ENCODE data around the gene SERPINB2. TPM values are rescaled to one million over a fixed set of nuclear protein-coding genes. Genes with fewer than 3 reads are reported as not detected.
A peak's percentile ranks its signal among the peaks of the same experiment; 100 is the strongest.

The SERPINB2 gene
- total and polyA plus RNA-seq, 5 donors from 2014 or later, result not detected

DNA sequence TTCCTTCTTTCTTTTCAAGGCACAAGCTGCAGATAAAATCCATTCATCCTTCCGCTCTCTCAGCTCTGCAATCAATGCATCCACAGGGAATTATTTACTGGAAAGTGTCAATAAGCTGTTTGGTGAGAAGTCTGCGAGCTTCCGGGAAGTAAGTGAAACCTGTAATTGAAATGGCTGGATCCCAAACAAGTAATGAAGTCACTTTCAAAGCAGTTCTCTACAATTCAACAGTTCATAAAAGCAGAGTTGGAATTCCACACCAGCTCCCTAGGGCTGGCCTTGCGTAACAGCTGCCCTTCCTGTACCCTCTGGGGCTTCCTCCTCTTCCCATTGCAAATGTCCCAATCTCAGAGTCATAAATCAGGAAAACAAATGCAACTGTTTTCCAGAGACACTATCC, 9.6 kb downstream of the SERPINB2 start:
- Histone ChIP-seq H3K36me3 (ENCODE audit: control insufficient read depth, insufficient read depth, low read length) (no peaks in the 10 kb centered on the region), H3K4me3 (ENCODE audit: low read depth, low read length) (no peak overlapping the region), H3K27me3 (ENCODE audit: control insufficient read depth, insufficient read depth, low read length) (peaks cover 2% of the 10 kb centered on the region), H3K4me1 (ENCODE audit: control insufficient read depth, insufficient read depth, low read length, poor library complexity, severe bottlenecking) (no peaks in the 10 kb centered on the region), H3K9me3 (ENCODE audit: control insufficient read depth in 2 of 2, low read length in 2 of 2) (no peaks in the 10 kb centered on the region), H3K27ac (ENCODE audit: insufficient read depth, low read length, poor library complexity, severe bottlenecking) (no peak overlapping the region)
- H3K27me3 Mint-ChIP-seq, result peaks cover 8% of the 10 kb centered on the region
- H3K9me3 Mint-ChIP-seq, result no peaks in the 10 kb centered on the region
- DNase-seq, result no peak
- H3K4me3 Mint-ChIP-seq, result no peak overlapping the region
- H3K27ac Mint-ChIP-seq, result peak overlapping the region in 1 of 3 donors; percentile 16
- no peaks in the 10 kb centered on the region for H3K36me3 Mint-ChIP-seq
- no peaks in the 10 kb centered on the region for H3K4me1 Mint-ChIP-seq
- no peak for ATAC-seq (ENCODE audit: low read depth in 2 of 2)

DNA sequence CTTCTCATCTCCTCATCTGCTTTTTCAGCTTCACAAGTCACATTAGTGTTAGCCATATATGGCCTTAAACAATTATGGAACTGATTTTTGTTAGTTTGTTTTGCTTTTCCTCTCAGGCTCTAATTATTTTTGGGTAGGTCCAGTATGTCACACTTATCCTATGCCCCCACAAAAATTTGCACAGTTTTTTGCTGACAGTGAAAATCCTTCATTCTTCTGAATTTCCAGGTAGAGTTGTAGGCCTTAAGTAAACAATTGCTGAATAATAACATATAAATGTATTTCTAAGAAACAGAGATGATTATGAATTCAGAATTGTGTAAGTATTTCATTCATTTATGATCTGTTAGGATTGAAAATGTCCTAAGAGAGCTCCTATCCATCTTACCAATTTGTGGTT, 11.7 kb downstream of the SERPINB2 start:
- H3K27ac ChIP-seq (ENCODE audit: insufficient read depth, low read length, poor library complexity, severe bottlenecking), result no peak overlapping the region
- no peak for ATAC-seq (ENCODE audit: low read depth in 2 of 2)

DNA sequence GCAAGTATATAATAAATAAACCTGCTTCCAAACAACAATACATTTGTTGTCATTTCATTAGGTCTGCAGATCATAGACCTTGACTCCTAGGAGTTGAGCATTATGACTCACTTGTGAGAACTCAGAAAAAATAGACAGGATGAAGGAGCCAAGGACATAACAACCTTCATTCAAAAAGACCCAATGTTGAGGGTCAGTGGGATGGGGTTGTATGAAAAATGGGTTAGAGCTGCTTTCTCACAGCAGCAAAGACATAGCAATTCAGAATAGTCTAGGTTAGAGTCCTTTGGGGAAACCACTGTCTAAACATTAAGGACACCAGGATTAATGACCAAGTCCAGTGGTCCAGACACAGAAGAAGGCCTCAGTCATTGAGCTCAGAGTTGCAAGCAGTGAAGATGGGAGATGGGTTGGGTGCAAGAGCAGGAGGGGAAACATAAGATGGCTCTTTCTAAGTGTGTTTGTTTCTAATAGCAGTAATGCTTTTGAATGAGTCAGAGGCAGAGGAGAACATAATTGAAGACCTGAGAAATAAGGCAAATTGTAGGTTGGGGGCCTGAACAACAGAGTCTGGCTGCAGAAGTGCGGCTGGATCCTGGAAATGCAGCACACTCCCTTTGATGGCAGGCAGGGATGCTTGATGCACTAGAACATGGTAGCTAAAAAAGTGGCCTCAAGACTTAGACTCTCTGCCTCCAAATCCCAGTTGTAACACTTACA, 16.5 kb downstream of the SERPINB2 start:
- H3K27ac ChIP-seq (ENCODE audit: insufficient read depth, low read length, poor library complexity, severe bottlenecking), result no peak overlapping the region
- no peak for DNase-seq
- Mint-ChIP-seq H3K27me3 (peaks cover 4% of the 10 kb centered on the region), H3K4me1 (no peaks in the 10 kb centered on the region), H3K9me3 (no peaks in the 10 kb centered on the region), H3K4me3 (no peak overlapping the region), H3K27ac (peak overlapping the region in 1 of 3 donors; percentile 5), H3K36me3 (no peaks in the 10 kb centered on the region)
- no peaks in the 10 kb centered on the region for H3K9me3 ChIP-seq (ENCODE audit: control insufficient read depth in 2 of 2, low read length in 2 of 2)
- no peak for ATAC-seq (ENCODE audit: low read depth in 2 of 2)
- no peaks in the 10 kb centered on the region for H3K27me3 ChIP-seq (ENCODE audit: control insufficient read depth, insufficient read depth, low read length)
- H3K36me3 ChIP-seq (ENCODE audit: control insufficient read depth, insufficient read depth, low read length), result no peaks in the 10 kb centered on the region
- H3K4me1 ChIP-seq (ENCODE audit: control insufficient read depth, insufficient read depth, low read length, poor library complexity, severe bottlenecking), result no peaks in the 10 kb centered on the region
- no peak overlapping the region for H3K4me3 ChIP-seq (ENCODE audit: low read depth, low read length)

More for the DNA sequence above, 11.7 kb downstream of the SERPINB2 start:
- no peak overlapping the region for H3K4me3 ChIP-seq (ENCODE audit: low read depth, low read length)
- peaks cover 9% of the 10 kb centered on the region for H3K27me3 Mint-ChIP-seq
- H3K27me3 ChIP-seq (ENCODE audit: control insufficient read depth, insufficient read depth, low read length), result peaks cover 2% of the 10 kb centered on the region
- no peak overlapping the region for H3K27ac Mint-ChIP-seq
- H3K9me3 Mint-ChIP-seq, result no peaks in the 10 kb centered on the region
- H3K4me1 Mint-ChIP-seq, result no peaks in the 10 kb centered on the region
- H3K4me1 ChIP-seq (ENCODE audit: control insufficient read depth, insufficient read depth, low read length, poor library complexity, severe bottlenecking), result no peaks in the 10 kb centered on the region
- no peaks in the 10 kb centered on the region for H3K36me3 ChIP-seq (ENCODE audit: control insufficient read depth, insufficient read depth, low read length)
- no peak for DNase-seq
- H3K4me3 Mint-ChIP-seq, result no peak overlapping the region
- H3K9me3 ChIP-seq (ENCODE audit: control insufficient read depth in 2 of 2, low read length in 2 of 2), result no peaks in the 10 kb centered on the region
- H3K36me3 Mint-ChIP-seq, result no peaks in the 10 kb centered on the region

DNA sequence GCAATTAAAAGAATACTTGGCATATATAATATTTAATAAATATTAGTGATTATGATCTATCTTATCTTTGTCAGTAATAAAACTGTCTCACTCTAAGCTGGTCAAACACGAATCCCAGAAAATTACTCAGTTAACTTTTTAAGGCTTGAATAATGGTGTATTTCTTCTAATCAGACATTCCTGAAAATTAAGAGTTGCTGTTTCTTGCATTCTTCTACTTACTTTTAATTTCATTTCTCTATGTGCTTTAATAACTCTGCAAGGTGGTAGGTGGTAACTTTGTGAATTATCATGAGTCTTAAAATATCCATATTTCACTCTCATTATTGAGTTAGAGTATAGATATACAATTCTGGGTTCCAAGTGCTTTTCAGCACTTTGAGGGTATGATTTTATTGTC, 17.2 kb downstream of the SERPINB2 start:
- Mint-ChIP-seq H3K27ac (no peak overlapping the region), H3K27me3 (peaks cover 4% of the 10 kb centered on the region), H3K36me3 (no peaks in the 10 kb centered on the region), H3K9me3 (no peaks in the 10 kb centered on the region), H3K4me1 (no peaks in the 10 kb centered on the region), H3K4me3 (no peak overlapping the region)
- Histone ChIP-seq H3K27me3 (ENCODE audit: control insufficient read depth, insufficient read depth, low read length) (no peaks in the 10 kb centered on the region), H3K4me1 (ENCODE audit: control insufficient read depth, insufficient read depth, low read length, poor library complexity, severe bottlenecking) (no peaks in the 10 kb centered on the region), H3K36me3 (ENCODE audit: control insufficient read depth, insufficient read depth, low read length) (no peaks in the 10 kb centered on the region), H3K27ac (ENCODE audit: insufficient read depth, low read length, poor library complexity, severe bottlenecking) (no peak overlapping the region), H3K9me3 (ENCODE audit: control insufficient read depth in 2 of 2, low read length in 2 of 2) (no peaks in the 10 kb centered on the region), H3K4me3 (ENCODE audit: low read depth, low read length) (no peak overlapping the region)
- DNase-seq (no peak), ATAC-seq (ENCODE audit: low read depth in 2 of 2) (no peak)

DNA sequence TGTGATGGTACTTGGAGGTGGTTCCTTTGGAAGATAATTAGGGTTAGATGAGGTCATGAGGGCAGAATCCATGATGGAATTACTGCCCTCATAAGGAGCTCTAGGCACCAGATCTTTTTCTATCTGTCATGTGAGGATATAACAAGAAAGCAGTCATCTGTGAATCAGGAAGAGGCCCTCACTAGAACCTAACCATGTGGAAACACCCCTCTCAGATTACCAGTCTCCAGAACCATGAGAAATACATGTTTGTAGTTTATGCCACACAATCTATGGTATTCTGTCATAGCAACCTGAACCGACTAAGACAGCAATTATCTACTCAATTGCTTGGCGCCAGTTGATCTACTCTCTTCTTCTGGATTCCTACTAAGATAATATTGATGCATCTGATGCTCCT, 17.9 kb downstream of the SERPINB2 start:
- H3K36me3 Mint-ChIP-seq, result no peaks in the 10 kb centered on the region
- H3K9me3 Mint-ChIP-seq, result no peaks in the 10 kb centered on the region
- no peaks in the 10 kb centered on the region for H3K4me1 Mint-ChIP-seq

DNA sequence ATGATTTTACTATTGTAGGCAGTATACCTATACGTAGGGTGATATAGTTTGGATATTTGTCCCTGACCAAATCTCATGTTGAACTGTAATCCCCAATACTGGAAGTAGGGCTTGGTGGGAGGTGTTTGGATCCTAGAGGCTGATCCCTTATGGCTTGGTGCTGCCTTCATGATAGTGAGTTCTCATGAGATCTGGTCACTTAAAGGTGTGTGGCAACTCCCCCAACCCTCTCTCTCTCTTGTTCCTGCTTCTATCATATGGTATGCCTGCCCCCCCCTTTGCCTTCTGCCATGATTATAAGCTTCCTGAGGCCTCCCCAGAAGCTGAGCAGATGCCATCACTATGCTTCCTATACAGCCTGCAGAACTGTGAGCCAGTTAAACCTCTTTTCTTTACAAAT, 18.6 kb downstream of the SERPINB2 start:
- Mint-ChIP-seq H3K27ac (no peak overlapping the region), H3K9me3 (no peaks in the 10 kb centered on the region), H3K36me3 (no peaks in the 10 kb centered on the region), H3K4me3 (no peak overlapping the region), H3K27me3 (peaks cover 4% of the 10 kb centered on the region), H3K4me1 (no peaks in the 10 kb centered on the region)
- no peaks in the 10 kb centered on the region for H3K36me3 ChIP-seq (ENCODE audit: control insufficient read depth, insufficient read depth, low read length)
- H3K27me3 ChIP-seq (ENCODE audit: control insufficient read depth, insufficient read depth, low read length), result no peaks in the 10 kb centered on the region
- H3K9me3 ChIP-seq (ENCODE audit: control insufficient read depth in 2 of 2, low read length in 2 of 2), result no peaks in the 10 kb centered on the region
- no peak for ATAC-seq (ENCODE audit: low read depth in 2 of 2)
- H3K4me1 ChIP-seq (ENCODE audit: control insufficient read depth, insufficient read depth, low read length, poor library complexity, severe bottlenecking), result no peaks in the 10 kb centered on the region
- DNase-seq, result no peak
- no peak overlapping the region for H3K4me3 ChIP-seq (ENCODE audit: low read depth, low read length)
- H3K27ac ChIP-seq (ENCODE audit: insufficient read depth, low read length, poor library complexity, severe bottlenecking), result no peak overlapping the region

More for the DNA sequence above, 17.9 kb downstream of the SERPINB2 start:
- peaks cover 4% of the 10 kb centered on the region for H3K27me3 Mint-ChIP-seq
- Histone ChIP-seq H3K4me3 (ENCODE audit: low read depth, low read length) (no peak overlapping the region), H3K27ac (ENCODE audit: insufficient read depth, low read length, poor library complexity, severe bottlenecking) (no peak overlapping the region), H3K36me3 (ENCODE audit: control insufficient read depth, insufficient read depth, low read length) (no peaks in the 10 kb centered on the region), H3K4me1 (ENCODE audit: control insufficient read depth, insufficient read depth, low read length, poor library complexity, severe bottlenecking) (no peaks in the 10 kb centered on the region), H3K27me3 (ENCODE audit: control insufficient read depth, insufficient read depth, low read length) (no peaks in the 10 kb centered on the region), H3K9me3 (ENCODE audit: control insufficient read depth in 2 of 2, low read length in 2 of 2) (no peaks in the 10 kb centered on the region)
- DNase-seq, result no peak
- ATAC-seq (ENCODE audit: low read depth in 2 of 2), result no peak
- H3K4me3 Mint-ChIP-seq, result no peak overlapping the region
- H3K27ac Mint-ChIP-seq, result no peak overlapping the region

DNA sequence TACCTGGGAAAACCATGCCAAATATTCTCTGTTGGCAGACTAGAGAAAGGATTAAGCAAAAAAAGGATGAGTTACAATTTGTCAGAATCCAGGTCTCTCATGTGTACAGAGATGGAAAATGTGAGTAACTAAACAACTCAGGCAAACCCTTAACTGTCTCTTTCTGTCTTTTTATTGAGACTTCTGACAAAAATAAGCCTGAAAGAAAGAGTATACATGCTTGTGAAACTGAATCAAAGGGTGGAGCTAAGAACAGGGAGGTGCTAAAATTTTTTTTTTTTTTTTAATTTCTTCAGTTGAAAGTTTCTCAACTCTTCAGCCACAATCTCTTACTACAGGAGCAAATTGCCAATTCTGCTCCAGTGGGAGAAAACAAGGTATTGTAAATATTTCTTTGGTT, 20.2 kb downstream of the SERPINB2 start, which contains the start of gene SERPINB10:
Gene SERPINB10 (plus strand): TSS at position 295 of the 400 bp plus-strand sequence. CDS start 7,553 bp downstream, outside the sequence.
- Histone ChIP-seq H3K27ac (ENCODE audit: insufficient read depth, low read length, poor library complexity, severe bottlenecking) (no peak within 1 kb of the TSS), H3K4me3 (ENCODE audit: low read depth, low read length) (no peak within 1 kb of the TSS), H3K4me1 (ENCODE audit: control insufficient read depth, insufficient read depth, low read length, poor library complexity, severe bottlenecking) (no peaks in the 10 kb centered on the region), H3K9me3 (ENCODE audit: control insufficient read depth in 2 of 2, low read length in 2 of 2) (no peaks in the 10 kb centered on the region), H3K36me3 (ENCODE audit: control insufficient read depth, insufficient read depth, low read length) (no peaks in the 10 kb centered on the region), H3K27me3 (ENCODE audit: control insufficient read depth, insufficient read depth, low read length) (no peaks in the 10 kb centered on the region)
- H3K4me3 Mint-ChIP-seq, result no peak within 1 kb of the TSS
- DNase-seq (no peak), ATAC-seq (ENCODE audit: low read depth in 2 of 2) (no peak)
- no peaks in the 10 kb centered on the region for H3K4me1 Mint-ChIP-seq
- no peaks in the 10 kb centered on the region for H3K9me3 Mint-ChIP-seq
- H3K27me3 Mint-ChIP-seq, result no peaks in the 10 kb centered on the region
- H3K36me3 Mint-ChIP-seq, result no peaks in the 10 kb centered on the region
- no peak within 1 kb of the TSS for H3K27ac Mint-ChIP-seq

DNA sequence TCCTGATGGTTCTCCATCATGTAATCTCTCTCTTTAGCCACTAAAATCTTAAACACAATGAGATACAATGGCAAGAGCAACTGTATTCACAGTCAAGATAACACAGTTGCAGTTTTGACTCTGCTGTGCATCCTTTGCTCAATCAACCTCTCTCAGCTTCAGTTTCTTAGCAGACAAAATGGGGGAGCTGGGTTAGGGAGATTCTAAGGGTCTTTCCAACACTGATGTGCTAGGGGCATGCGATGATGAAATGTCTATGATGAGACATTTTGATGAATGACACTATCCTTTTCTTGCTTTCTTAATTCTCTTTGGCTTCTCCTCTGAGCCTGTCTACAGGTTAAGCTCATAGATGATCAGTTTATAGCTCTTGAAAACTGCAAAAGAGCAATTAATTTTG, 21.4 kb downstream of the SERPINB2 start:
- Mint-ChIP-seq H3K27me3 (no peaks in the 10 kb centered on the region), H3K4me1 (no peaks in the 10 kb centered on the region), H3K36me3 (no peaks in the 10 kb centered on the region), H3K9me3 (no peaks in the 10 kb centered on the region), H3K27ac (no peak overlapping the region), H3K4me3 (no peak overlapping the region)
- no peak for DNase-seq
- H3K27ac ChIP-seq (ENCODE audit: insufficient read depth, low read length, poor library complexity, severe bottlenecking), result no peak overlapping the region
- no peak for ATAC-seq (ENCODE audit: low read depth in 2 of 2)
- no peaks in the 10 kb centered on the region for H3K4me1 ChIP-seq (ENCODE audit: control insufficient read depth, insufficient read depth, low read length, poor library complexity, severe bottlenecking)
- H3K4me3 ChIP-seq (ENCODE audit: low read depth, low read length), result no peak overlapping the region
- no peaks in the 10 kb centered on the region for H3K36me3 ChIP-seq (ENCODE audit: control insufficient read depth, insufficient read depth, low read length)
- H3K27me3 ChIP-seq (ENCODE audit: control insufficient read depth, insufficient read depth, low read length), result no peaks in the 10 kb centered on the region
- no peaks in the 10 kb centered on the region for H3K9me3 ChIP-seq (ENCODE audit: control insufficient read depth in 2 of 2, low read length in 2 of 2)
